Cardiac septum (tissue), 1 donor: ENCODE results near the gene CCDC71. TPM values are rescaled to one million over a fixed set of nuclear protein-coding genes. Genes with fewer than 3 reads are reported as not detected.

Source experiments
- DNase-seq: peaks from one replicate; pipeline ENCODE4 v3.0.0-alpha.2; 2020; ENCODE audit warnings: low spot score
- intact Hi-C: fragments of 100-400 bp; cut with DNase I; formaldehyde crosslinking; loops from one replicate; pipeline ENCODE4 v1.14.0; 2022
- total RNA-seq: library from RNA; stranded (reverse); fragmentation: NEBNext Ultra II Directional; extraction: Animal tissue kit (Norgen Biotek cat#: 25700); gene quantifications from one replicate; pipeline ENCODE4 v1.2.1, GENCODE V29; 2021
- donor health status: DM: no; HTN: no; CAD: no.

The CCDC71 gene
- total RNA-seq, 1 donor from 2014 or later = 11.4 TPM

- DNase-seq = no peak
- intact Hi-C loops = loop anchor here (5.0 kb wide), 2 partner anchors 117 to 143 kb away; partner anchors contain the start of genes C3orf62 and DALRD3
Observed at GRCh38 chr3:49134471-49135265, 31.5 kb downstream of the CCDC71 start.

GRCh38 chr3:49133226-49133951, 32.7 kb downstream of the CCDC71 start:
- peak; percentile 92 for DNase-seq
- intact Hi-C loops = loop anchor here (1.0 to 5.0 kb wide), 5 partner anchors 29 to 144 kb away; partner anchors contain the start of genes C3orf62, DALRD3, QARS1 and QRICH1

- intact Hi-C loops = loop anchor here (1.0 to 5.0 kb wide), 5 partner anchors 28 to 145 kb away; partner anchors contain the start of genes C3orf62, DALRD3, QARS1 and QRICH1
- peak; percentile 92 for DNase-seq
Observed at GRCh38 chr3:49132437-49133225, 33.5 kb downstream of the CCDC71 start, which contains the start of gene LAMB2. Gene LAMB2 (minus strand): TSS chr3:49133050. CDS start chr3:49132867, 183 bp downstream.

GRCh38 chr3:49132073-49132436, 34.1 kb downstream of the CCDC71 start:
- intact Hi-C loops = loop anchor here (2.0 to 5.0 kb wide), 4 partner anchors 27 to 145 kb away; partner anchors contain the start of genes C3orf62, DALRD3 and QARS1
- DNase-seq = no peak

- DNase-seq = no peak
- intact Hi-C loops = loop anchor here (5.0 kb wide), 2 partner anchors 114 to 146 kb away; partner anchors contain the start of genes C3orf62 and DALRD3
Observed at GRCh38 chr3:49131576-49131975, 34.6 kb downstream of the CCDC71 start.

- DNase-seq = no peak
- intact Hi-C loops = loop anchor here (5.0 kb wide), 2 partner anchors 114 to 146 kb away; partner anchors contain the start of genes C3orf62 and DALRD3
Observed at GRCh38 chr3:49131040-49131439, 35.1 kb downstream of the CCDC71 start.

- intact Hi-C loops = no loop called here
- DNase-seq = no peak
Observed at GRCh38 chr3:49124991-49125670, 41.0 kb downstream of the CCDC71 start.

GRCh38 chr3:49124203-49124602, 41.9 kb downstream of the CCDC71 start:
- intact Hi-C loops = no loop called here
- DNase-seq = no peak

GRCh38 chr3:49123687-49124086, 42.4 kb downstream of the CCDC71 start:
- no peak for DNase-seq
- intact Hi-C loops = no loop called here

- intact Hi-C loops = no loop called here
- no peak for DNase-seq
Observed at GRCh38 chr3:49122886-49123545, 43.1 kb downstream of the CCDC71 start.

- intact Hi-C loops = no loop called here
- no peak for DNase-seq
Observed at GRCh38 chr3:49122451-49122850, 43.7 kb downstream of the CCDC71 start.

- intact Hi-C loops = no loop called here
Observed at GRCh38 chr3:49122022-49122421, 44.1 kb downstream of the CCDC71 start.

GRCh38 chr3:49121132-49121736, 44.9 kb downstream of the CCDC71 start:
- no peak for DNase-seq
- intact Hi-C loops = loop anchor here (2.0 kb wide), 2 partner anchors 16 to 46 kb away; partner anchors contain the start of genes CCDC71 and QARS1

More at GRCh38 chr3:49122022-49122421, 44.1 kb downstream of the CCDC71 start:
- DNase-seq = no peak

- intact Hi-C loops = loop anchor here (2.0 kb wide), 2 partner anchors 16 to 46 kb away; partner anchors contain the start of genes CCDC71 and QARS1
- DNase-seq = peak; percentile 98
Observed at GRCh38 chr3:49120438-49121131, 45.5 kb downstream of the CCDC71 start, which contains the start of gene USP19. Gene USP19 (minus strand): TSS chr3:49120823. CDS start chr3:49119145, 1,678 bp downstream.

GRCh38 chr3:49120096-49120437, 46.1 kb downstream of the CCDC71 start:
- intact Hi-C loops = loop anchor here (2.0 kb wide), 2 partner anchors 15 to 47 kb away; partner anchors contain the start of genes CCDC71 and QARS1
- DNase-seq = no peak

- intact Hi-C loops = no loop called here
- no peak for DNase-seq
Observed at GRCh38 chr3:49119439-49119838, 46.7 kb downstream of the CCDC71 start.

- DNase-seq = no peak
- intact Hi-C loops = no loop called here
Observed at GRCh38 chr3:49119036-49119435, 47.1 kb downstream of the CCDC71 start.
